Tibial nerve (tissue), 4 donors: ENCODE measurements around the gene CYP4F12. TPM values are rescaled to one million over a fixed set of nuclear protein-coding genes. Genes with fewer than 3 reads are reported as not detected.
"Not testable (repeated sequence)": the region's sequence is repeated elsewhere in the genome, so short reads cannot be mapped to it uniquely, and the experiment has no call there.

Experiments
- DNase-seq, 2 donors: peaks; one replicate each; pipeline ENCODE4 v3.0.0-alpha.2; 2019; ENCODE audit warnings: low spot score in 2 of 2
- H3K27ac ChIP-seq, 4 donors: fragments of 200-600 bp; sonication (generic) in 3 of 4; one replicate each; pipeline ENCODE4 v1.5.1; 2017 to 2019; ENCODE audit warnings: mild to moderate bottlenecking in 1 of 4
- H3K27me3 ChIP-seq, 2 donors: fragments of 200-600 bp; sonication (generic) in 1 of 2; one replicate each; pipeline versions ENCODE4 v1.5.1 to v1.6.0; 2017 to 2019
- H3K36me3 ChIP-seq, 3 donors: fragments of 200-600 bp; sonication (generic); one replicate each; pipeline ENCODE4 v1.5.1; 2018 to 2019
- H3K4me1 ChIP-seq, 4 donors: fragments of 200-600 bp; sonication (generic) in 3 of 4; one replicate each; pipeline ENCODE4 v1.5.1; 2017 to 2019
- H3K4me3 ChIP-seq, 4 donors: fragments of 200-600 bp; sonication (generic) in 3 of 4; one replicate each; pipeline ENCODE4 v1.5.1; 2017 to 2019; ENCODE audit warnings: mild to moderate bottlenecking in 1 of 4, moderate library complexity in 1 of 4
- H3K9me3 ChIP-seq, 4 donors: fragments of 200-600 bp; sonication (generic) in 3 of 4; one replicate each; pipeline ENCODE4 v1.5.1; 2017 to 2019
- EP300 ChIP-seq, 2 donors: sonication (generic); formaldehyde crosslinking; IDR thresholded peaks; one replicate each; pipeline ENCODE4 v1.6.1; 2017; ENCODE audit warnings: antibody characterized with exemption in 2 of 2, mild to moderate bottlenecking in 1 of 2
- POLR2A ChIP-seq, 2 donors: fragments of 450-650 bp; IDR thresholded peaks; one replicate each; pipeline ENCODE4 v1.6.1; 2017; ENCODE audit warnings: antibody characterized with exemption in 2 of 2, mild to moderate bottlenecking in 2 of 2, moderate library complexity in 2 of 2
- WGBS, 2 donors: methylation state at CpG; one replicate each; pipeline ENCODE4 v1.1.5; 2018; 5-methylcytosine and 5-hydroxymethylcytosine counted together
- total RNA-seq, 4 donors: library from RNA; depleted of rRNA; stranded (reverse); fragments of >200 nt; gene quantifications; one replicate each; pipeline ENCODE4 v1.1.0, GENCODE V29; 2016
- TF ChIP-seq, protein P1 (sequence below), 5 experiments: fragments of 200-600 bp in 3 of 5; fragments of 450-650 bp in 2 of 5; sonication (generic) in 3 of 5; IDR thresholded peaks; one replicate each; pipeline ENCODE4 v1.5.1; 2016 to 2019; ENCODE audit warnings: antibody characterized with exemption in 5 of 5, mild to moderate bottlenecking in 3 of 5, moderate library complexity in 2 of 5

The CYP4F12 gene
- total RNA-seq, 4 donors from 2014 or later = 12.6 to 62.0 (median 50.4) TPM

DNA sequence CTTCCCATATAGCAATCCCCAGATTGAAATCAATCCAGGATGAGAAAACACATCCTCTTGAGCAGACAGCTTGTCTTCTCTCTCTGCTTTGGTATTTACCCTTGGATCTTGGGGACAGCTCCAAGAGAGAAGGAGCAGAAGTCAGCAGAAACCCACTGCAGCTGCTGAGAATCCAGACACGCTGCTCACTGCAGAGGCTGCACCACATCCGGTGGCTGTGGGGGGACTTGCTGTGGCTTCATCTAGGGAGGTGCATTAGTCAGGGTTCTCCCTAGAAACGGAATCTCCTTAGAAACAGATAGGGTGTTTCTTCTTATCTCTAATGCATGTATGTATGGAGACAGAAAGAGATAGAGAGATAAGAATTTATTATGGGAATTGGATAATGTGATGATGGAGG lies 2.7 kb downstream of the CYP4F12 start:
- no peak for DNase-seq
- no peak overlapping the region for H3K4me3 ChIP-seq
- peaks cover 0 to 22% (median 0%) of the 10 kb centered on the region in 3 donors for H3K36me3 ChIP-seq
- no peaks in the 10 kb centered on the region for H3K27me3 ChIP-seq
- 51 to 67% methylated on average over 3 of the region's 3 CpGs for WGBS, 2 donors
- H3K4me1 ChIP-seq = peaks cover 0 to 17% (median 2%) of the 10 kb centered on the region in 4 donors
- TF ChIP-seq, protein P1, sequence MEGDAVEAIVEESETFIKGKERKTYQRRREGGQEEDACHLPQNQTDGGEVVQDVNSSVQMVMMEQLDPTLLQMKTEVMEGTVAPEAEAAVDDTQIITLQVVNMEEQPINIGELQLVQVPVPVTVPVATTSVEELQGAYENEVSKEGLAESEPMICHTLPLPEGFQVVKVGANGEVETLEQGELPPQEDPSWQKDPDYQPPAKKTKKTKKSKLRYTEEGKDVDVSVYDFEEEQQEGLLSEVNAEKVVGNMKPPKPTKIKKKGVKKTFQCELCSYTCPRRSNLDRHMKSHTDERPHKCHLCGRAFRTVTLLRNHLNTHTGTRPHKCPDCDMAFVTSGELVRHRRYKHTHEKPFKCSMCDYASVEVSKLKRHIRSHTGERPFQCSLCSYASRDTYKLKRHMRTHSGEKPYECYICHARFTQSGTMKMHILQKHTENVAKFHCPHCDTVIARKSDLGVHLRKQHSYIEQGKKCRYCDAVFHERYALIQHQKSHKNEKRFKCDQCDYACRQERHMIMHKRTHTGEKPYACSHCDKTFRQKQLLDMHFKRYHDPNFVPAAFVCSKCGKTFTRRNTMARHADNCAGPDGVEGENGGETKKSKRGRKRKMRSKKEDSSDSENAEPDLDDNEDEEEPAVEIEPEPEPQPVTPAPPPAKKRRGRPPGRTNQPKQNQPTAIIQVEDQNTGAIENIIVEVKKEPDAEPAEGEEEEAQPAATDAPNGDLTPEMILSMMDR (IDR thresholded peaks at IDR 0.05) = no peak
- TF ChIP-seq POLR2A (IDR thresholded peaks at IDR 0.05) (no peak), EP300 (IDR thresholded peaks at IDR 0.05) (no peak)
- no peak overlapping the region for H3K27ac ChIP-seq
- H3K9me3 ChIP-seq = no peaks in the 10 kb centered on the region

DNA sequence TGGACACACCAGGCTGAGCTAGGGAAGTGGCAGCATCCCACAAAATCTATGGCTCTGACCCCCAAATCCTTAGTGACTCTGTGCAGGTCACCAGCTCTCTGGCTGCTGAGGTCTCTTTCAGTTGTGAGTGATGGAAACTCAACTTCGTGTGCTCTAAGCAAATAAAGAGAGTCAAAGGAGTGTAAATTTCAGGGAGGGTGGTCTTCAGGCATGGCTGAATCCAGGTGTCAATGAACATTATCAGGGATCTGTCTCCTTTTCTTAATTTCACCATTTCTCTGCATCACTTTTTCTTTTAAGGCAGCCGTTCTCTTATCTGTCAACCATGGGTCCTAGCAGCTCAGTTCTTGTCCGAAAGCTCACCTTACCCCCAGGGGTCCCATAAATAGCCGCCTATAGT lies 6.2 kb downstream of the CYP4F12 start:
- Histone ChIP-seq H3K9me3 (no peaks in the 10 kb centered on the region), H3K27me3 (no peaks in the 10 kb centered on the region), H3K4me3 (no peak overlapping the region), H3K4me1 (no peaks in the 10 kb centered on the region), H3K27ac (no peak overlapping the region), H3K36me3 (peaks cover 0 to 47% (median 0%) of the 10 kb centered on the region in 3 donors)
- DNase-seq = no peak
- TF ChIP-seq POLR2A (IDR thresholded peaks at IDR 0.05) (no peak), EP300 (IDR thresholded peaks at IDR 0.05) (no peak)
- 18% methylated on average over 4 of the region's 4 CpGs for WGBS, 2 donors

DNA sequence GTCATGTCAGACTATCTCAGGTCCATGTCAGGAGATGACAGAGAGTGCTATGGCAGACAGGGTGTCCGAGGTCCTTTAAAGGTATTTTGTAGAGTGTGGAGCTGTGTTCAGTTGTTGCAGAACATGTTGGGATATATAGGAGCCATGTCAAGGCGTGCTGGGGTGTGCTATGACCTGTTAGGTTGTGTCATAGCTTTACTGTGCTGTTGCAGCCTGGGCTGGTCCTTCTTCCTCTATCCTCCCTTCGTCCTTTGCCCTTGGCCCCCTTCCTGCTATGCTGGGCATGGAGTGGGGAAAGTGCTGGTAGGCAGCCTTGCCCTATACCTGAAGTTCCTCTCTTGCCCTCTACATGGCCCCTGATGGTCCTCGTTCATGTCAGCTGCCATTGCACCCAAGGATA lies 7.0 kb downstream of the CYP4F12 start:
- H3K27me3 ChIP-seq, H3K4me3 ChIP-seq, DNase-seq, H3K27ac ChIP-seq, H3K4me1 ChIP-seq, H3K9me3 ChIP-seq: not testable (repeated sequence)
- H3K36me3 ChIP-seq = peaks cover 0 to 55% (median 0%) of the 10 kb centered on the region in 3 donors
- 64 to 74% methylated on average over 4 of the region's 4 CpGs for WGBS, 2 donors

DNA sequence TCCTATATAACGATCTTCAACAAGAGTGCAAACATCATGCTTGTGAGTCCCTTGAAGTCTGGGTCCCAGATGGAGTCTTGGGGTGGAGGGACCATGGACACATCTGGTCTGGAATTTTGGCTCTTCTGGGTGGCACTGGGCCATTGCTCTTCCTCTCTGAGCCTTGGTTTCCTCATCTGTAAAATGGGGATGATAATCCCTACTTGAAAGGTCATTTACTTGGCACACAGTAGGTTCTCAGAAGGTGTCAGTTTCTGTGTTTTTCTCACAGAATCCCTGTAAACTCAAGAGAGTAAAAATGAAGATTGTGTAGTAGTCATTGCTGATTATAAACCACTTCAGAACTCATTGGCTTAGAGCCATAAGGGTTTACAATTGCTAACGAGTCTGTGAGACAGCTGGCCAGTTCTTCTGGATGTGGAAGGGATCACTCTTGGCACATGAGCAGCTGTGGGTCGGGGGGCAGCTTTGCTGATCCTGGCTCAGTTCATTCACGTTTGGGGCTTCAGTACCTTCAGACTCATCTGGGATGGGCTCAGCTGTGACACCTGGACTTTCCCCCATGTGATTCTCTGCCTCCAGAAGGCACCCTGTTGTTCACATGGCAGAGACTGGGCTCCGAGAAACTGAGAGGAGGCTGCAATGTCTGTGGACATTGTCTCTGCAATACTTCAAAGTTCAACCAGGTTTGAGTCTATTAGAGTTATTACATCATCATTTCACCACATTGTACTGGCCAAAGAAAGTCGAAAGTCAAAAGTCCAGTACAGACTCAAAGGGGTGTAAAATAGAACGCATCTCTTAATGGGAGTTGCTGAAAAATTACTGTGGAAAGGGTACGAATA lies 7.8 kb downstream of the CYP4F12 start:
- DNase-seq = no peak
- TF ChIP-seq POLR2A (IDR thresholded peaks at IDR 0.05) = no peak
- TF ChIP-seq, protein P1 (IDR thresholded peaks at IDR 0.05) = no peak
- 49 to 58% methylated on average over 8 of the region's 8 CpGs for WGBS, 2 donors
- H3K36me3 ChIP-seq = peaks cover 0 to 64% (median 0%) of the 10 kb centered on the region in 3 donors
- H3K27me3 ChIP-seq = no peaks in the 10 kb centered on the region
- H3K9me3 ChIP-seq = no peaks in the 10 kb centered on the region
- H3K4me3 ChIP-seq = no peak overlapping the region
- no peaks in the 10 kb centered on the region for H3K4me1 ChIP-seq
- H3K27ac ChIP-seq = no peak overlapping the region

DNA sequence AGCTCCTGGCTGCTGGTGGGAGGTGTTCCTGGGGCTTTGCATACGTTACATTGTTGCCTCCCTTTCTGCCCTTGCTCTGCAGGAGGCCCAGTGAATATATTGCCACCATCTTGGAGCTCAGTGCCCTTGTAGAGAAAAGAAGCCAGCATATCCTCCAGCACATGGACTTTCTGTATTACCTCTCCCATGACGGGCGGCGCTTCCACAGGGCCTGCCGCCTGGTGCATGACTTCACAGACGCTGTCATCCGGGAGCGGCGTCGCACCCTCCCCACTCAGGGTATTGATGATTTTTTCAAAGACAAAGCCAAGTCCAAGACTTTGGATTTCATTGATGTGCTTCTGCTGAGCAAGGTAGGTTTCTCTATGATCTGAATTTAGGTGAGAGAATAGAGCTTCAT lies 10.5 kb downstream of the CYP4F12 start:
- TF ChIP-seq EP300 (IDR thresholded peaks at IDR 0.05) = no peak
- no peak for TF ChIP-seq POLR2A (IDR thresholded peaks at IDR 0.05)
- TF ChIP-seq, protein P1 (IDR thresholded peaks at IDR 0.05) = no peak
- WGBS, 2 donors = 84 to 85% methylated on average over 10 of the region's 10 CpGs
- Histone ChIP-seq H3K27me3 (no peaks in the 10 kb centered on the region), H3K4me1 (no peaks in the 10 kb centered on the region), H3K4me3 (no peak overlapping the region), H3K9me3 (peaks cover 0 to 20% (median 0%) of the 10 kb centered on the region in 4 donors), H3K27ac (no peak overlapping the region), H3K36me3 (peaks cover 0 to 86% (median 0%) of the 10 kb centered on the region in 3 donors)
- no peak for DNase-seq

DNA sequence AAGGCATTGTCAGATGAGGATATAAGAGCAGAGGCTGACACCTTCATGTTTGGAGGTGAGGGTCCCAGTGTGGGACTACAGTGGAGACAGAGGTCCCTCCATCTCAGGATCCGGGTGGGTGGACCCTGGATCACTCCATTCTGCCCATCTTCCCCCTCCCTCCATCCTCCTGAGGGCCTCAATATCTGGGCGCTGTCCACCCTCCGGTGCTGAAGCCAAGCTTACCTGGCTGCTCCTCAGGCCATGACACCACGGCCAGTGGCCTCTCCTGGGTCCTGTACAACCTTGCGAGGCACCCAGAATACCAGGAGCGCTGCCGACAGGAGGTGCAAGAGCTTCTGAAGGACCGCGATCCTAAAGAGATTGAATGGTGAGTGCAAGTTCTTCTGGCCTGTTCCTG lies 11.9 kb downstream of the CYP4F12 start:
- WGBS, 2 donors = 38 to 42% methylated on average over 9 of the region's 9 CpGs
- Histone ChIP-seq H3K9me3 (peaks cover 0 to 34% (median 0%) of the 10 kb centered on the region in 4 donors), H3K27me3 (no peaks in the 10 kb centered on the region), H3K36me3 (peaks cover 0 to 79% (median 0%) of the 10 kb centered on the region in 3 donors), H3K27ac (no peak overlapping the region), H3K4me1 (no peaks in the 10 kb centered on the region), H3K4me3 (no peak overlapping the region)
- no peak for DNase-seq
- TF ChIP-seq POLR2A (IDR thresholded peaks at IDR 0.05) (no peak), EP300 (IDR thresholded peaks at IDR 0.05) (no peak)
- TF ChIP-seq, protein P1 (IDR thresholded peaks at IDR 0.05) = no peak
